ENCODE data around the gene PDE11A. TPM values are rescaled to one million over a fixed set of nuclear protein-coding genes. Genes with fewer than 3 reads are reported as not detected.

The PDE11A gene
- total and polyA plus RNA-seq, 2 of the 13 experiments (the other 11 are each of a cell fraction or from before 2014, with no cell fraction given) = 1.2 to 1.7 TPM

GRCh38 chr2:177600917-177601316 is 471.7 kb downstream of the PDE11A start (continued):
- no peak for TF ChIP-seq TRIM24 (CRISPR knock-in tag; IDR thresholded peaks at IDR 0.05)
- TF ChIP-seq ZNF121 (CRISPR knock-in tag; IDR thresholded peaks at IDR 0.05) = no peak
- TF ChIP-seq SNAPC5 (CRISPR knock-in tag; IDR thresholded peaks at IDR 0.05; ENCODE audit: borderline replicate concordance) = no peak
- no peak for TF ChIP-seq MLX (CRISPR knock-in tag; IDR thresholded peaks at IDR 0.05)
- no peak for TF ChIP-seq CENPBD1 (CRISPR knock-in tag; IDR thresholded peaks at IDR 0.05; ENCODE audit: borderline replicate concordance, low read depth)
- TF ChIP-seq NRL (CRISPR knock-in tag; IDR thresholded peaks at IDR 0.05; ENCODE audit: borderline replicate concordance) = no peak
- TF ChIP-seq SETDB1 (CRISPR knock-in tag; IDR thresholded peaks at IDR 0.05; ENCODE audit: borderline replicate concordance) = no peak
- no peak for TF ChIP-seq MXI1 (IDR thresholded peaks at IDR 0.05; ENCODE audit: borderline replicate concordance, low read depth, low read length)
- TF ChIP-seq ZBTB44 (CRISPR knock-in tag; IDR thresholded peaks at IDR 0.05) = no peak
- no peak for TF ChIP-seq TCF7 (IDR thresholded peaks at IDR 0.05; ENCODE audit: low read depth)
- no peak; the same call in 1 of the 2 replicates for TF ChIP-seq HOXA3 (CRISPR knock-in tag; IDR thresholded peaks at IDR 0.05)
- no peak for TF ChIP-seq HBP1 (CRISPR knock-in tag; IDR thresholded peaks at IDR 0.05; ENCODE audit: low read depth)
- TF ChIP-seq NAIF1 (CRISPR knock-in tag; IDR thresholded peaks at IDR 0.05; ENCODE audit: borderline replicate concordance) = no peak
- no peak for TF ChIP-seq PBX3 (CRISPR knock-in tag; IDR thresholded peaks at IDR 0.05; ENCODE audit: borderline replicate concordance)
- TF ChIP-seq MED13 (CRISPR knock-in tag; IDR thresholded peaks at IDR 0.05) = no peak
- no peak for TF ChIP-seq PAWR (CRISPR knock-in tag; IDR thresholded peaks at IDR 0.05; ENCODE audit: borderline replicate concordance)
- TF ChIP-seq MXD4 (CRISPR knock-in tag; IDR thresholded peaks at IDR 0.05) = no peak
- TF ChIP-seq BORCS8-MEF2B (CRISPR knock-in tag; IDR thresholded peaks at IDR 0.05) = no peak
- no peak for TF ChIP-seq PAF1 (CRISPR knock-in tag; IDR thresholded peaks at IDR 0.05)
- TF ChIP-seq GPN1 (CRISPR knock-in tag; IDR thresholded peaks at IDR 0.05; ENCODE audit: borderline replicate concordance) = no peak
